Retinal pigment epithelial cell (primary cell): ENCODE data around the gene ARSG.

ENCODE experiments used
- DNase-seq: peaks from one replicate; pipeline ENCODE4 v3.0.0-alpha.2; 2010; ENCODE audit warnings: low read depth
- H3K4me3 ChIP-seq: 2 replicates; pipeline ENCODE4 v1.5.1; 2011; ENCODE audit warnings: mild to moderate bottlenecking, low read length, control low read depth, moderate library complexity
- TF ChIP-seq, protein P1 (sequence below): conservative IDR thresholded peaks from 2 replicates; pipeline ENCODE4 v1.5.1; 2011; ENCODE audit warnings: low read depth, low read length, control low read depth, inconsistent platforms

Gene ARSG

DNA sequence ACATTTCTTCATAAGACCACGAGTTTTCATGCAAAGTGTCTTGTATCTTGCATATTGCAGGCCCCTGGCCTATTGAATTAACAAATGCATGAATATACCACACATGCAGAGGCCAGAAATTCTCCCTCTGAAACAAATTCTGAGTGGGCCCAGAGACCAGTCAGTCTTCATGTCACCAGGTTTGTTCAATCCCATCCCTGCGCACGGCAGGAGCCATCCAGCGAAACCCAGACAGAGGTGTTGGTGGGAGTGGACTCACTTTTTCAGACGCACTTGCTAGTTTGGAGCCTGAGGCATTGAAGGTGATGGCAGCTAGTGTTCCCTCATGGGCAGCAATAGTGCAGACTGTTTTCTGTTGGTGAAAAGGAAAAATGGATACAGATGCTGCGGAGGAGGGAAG is 144.1 kb downstream of the ARSG start:
- TF ChIP-seq, protein P1, sequence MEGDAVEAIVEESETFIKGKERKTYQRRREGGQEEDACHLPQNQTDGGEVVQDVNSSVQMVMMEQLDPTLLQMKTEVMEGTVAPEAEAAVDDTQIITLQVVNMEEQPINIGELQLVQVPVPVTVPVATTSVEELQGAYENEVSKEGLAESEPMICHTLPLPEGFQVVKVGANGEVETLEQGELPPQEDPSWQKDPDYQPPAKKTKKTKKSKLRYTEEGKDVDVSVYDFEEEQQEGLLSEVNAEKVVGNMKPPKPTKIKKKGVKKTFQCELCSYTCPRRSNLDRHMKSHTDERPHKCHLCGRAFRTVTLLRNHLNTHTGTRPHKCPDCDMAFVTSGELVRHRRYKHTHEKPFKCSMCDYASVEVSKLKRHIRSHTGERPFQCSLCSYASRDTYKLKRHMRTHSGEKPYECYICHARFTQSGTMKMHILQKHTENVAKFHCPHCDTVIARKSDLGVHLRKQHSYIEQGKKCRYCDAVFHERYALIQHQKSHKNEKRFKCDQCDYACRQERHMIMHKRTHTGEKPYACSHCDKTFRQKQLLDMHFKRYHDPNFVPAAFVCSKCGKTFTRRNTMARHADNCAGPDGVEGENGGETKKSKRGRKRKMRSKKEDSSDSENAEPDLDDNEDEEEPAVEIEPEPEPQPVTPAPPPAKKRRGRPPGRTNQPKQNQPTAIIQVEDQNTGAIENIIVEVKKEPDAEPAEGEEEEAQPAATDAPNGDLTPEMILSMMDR: no peak
- DNase-seq: no peak

DNA sequence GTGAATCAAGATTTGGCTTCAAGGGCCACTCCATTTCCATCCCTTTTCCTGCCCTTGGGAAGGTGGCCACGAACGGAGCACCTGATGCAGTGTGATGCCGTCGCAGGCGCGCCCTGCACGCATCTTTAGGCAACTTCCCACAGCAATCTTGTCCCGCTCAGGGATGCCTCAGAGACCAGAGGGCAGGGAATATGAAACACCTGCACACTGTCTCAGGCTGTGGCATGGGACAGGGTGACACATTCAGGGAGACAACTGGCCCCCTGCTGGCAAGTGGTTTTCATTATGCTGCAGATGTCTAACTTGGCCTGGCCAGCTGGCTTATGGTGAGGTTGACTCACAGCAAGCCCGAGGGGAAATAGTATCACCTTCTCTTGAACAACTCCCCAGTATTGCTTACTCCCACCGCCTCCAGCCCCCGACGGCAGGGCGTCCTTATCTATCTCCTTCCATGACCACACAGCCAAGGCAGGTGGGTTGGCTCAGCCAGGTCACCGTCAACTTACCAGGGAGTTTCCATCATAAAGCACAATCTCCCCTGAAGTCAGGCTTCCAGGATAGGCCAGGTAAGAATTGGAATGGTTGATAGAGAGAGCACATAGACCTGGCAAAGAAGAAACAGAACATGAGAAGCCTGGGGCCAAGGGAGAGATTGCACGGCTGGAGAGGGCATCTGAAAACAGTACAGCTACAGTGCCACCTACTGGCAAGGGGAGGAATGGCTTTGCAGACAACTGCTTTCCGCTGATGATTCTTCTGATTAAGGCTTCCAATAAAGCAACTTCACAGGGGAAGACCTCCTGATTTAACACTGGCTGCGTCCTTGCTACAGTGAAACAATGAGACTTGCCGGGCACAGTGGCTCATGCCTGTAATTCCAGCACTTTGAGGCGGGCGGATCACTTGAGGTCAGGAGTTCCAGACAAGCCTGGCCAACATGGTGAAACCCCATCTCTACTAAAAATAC is 144.9 kb downstream of the ARSG start:
- TF ChIP-seq, protein P1: peak; percentile 99
- no peak for DNase-seq
- no peak overlapping the region for H3K4me3 ChIP-seq

More for the DNA sequence above, 144.1 kb downstream of the ARSG start:
- no peak overlapping the region for H3K4me3 ChIP-seq

DNA sequence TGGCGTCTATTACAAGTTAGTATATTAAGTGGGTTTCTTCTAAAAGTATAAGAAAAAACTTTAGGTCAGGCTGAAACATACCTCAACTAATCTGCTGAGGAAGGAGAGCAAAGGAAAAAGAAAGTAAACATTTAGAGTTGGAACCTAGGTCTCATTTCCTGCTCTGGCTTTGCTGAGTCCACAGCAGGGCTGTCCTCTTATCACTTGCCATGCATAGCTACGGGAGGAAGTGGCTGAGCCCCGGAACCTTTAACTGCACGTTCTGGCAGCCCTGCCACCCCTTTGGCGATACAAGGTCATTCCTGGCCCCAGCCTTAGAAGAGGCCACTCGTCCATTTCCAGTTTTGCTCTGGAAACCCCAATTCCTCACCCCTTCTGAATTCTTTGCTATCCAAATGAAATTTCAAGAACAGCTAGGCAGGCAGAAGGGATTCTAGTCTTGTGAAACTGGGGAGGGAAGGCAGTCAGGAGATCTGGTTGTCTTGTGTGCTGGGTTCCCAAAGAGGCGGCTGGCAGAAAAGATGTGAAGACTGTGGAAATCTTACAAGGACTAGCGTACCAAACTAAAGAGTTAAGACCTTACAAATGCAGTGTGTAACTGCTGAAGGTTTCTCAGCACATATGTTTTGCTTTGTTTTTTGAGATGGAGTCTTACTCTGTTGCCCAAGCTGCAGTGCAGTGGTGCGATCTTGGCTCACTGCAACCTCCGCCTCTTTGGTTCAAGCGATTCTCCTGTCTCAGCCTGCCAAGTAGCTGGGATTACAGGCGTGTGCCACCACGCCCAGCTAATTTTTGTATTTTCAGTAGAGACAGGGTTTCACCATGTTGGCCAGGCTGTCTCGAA is 146.9 kb downstream of the ARSG start:
- H3K4me3 ChIP-seq: no peak overlapping the region
- no peak for DNase-seq
- TF ChIP-seq, protein P1: no peak

DNA sequence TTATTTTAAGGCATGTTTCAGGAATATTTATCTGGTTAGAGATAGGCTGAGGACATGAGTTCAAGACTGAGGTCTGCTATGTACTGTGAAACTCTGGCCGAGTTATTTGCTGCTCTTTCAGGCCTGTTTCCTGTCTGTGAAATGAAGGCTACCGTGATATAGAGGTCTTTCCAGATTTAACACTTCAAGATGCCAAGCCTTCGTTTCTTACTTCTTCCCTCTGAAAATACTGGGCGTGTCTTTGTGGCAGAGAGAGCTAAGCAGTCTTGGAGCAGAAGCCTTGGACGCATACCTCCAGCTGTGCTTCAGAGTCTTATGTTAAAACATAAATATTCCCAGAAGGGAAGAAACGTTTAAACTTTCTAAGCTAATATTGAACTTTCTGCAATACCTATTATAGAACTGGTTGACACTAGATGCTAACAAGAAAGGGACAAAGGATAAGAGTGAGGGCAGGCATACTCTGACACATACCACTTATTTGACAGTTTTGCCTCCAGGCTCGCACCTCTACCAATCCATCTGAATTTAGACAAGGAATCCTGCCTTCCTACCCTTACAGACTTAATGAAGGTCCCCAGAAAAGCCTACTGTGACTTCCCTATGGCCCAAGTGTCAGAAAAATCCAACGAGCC is 148.5 kb downstream of the ARSG start:
- no peak overlapping the region for H3K4me3 ChIP-seq
- DNase-seq: no peak
- TF ChIP-seq, protein P1: no peak

DNA sequence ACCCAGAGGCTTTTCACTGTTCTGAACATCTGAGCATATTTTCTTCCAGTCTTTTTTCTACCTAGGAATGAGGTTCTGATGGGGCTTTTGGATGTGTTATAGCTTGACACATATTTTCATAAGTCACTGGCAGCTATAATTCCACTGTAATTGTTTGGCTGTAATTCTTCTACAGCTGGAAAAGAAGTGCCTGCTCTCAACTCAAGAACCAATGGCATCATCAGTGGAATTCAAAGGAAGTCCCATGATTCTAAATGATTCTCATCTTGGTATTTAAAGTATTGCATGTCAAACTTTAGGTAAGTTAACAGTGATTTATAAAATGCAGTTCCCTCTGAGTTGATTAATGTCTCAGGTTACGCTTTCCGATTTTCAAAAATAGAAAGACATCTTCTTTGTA is 149.2 kb downstream of the ARSG start:
- no peak overlapping the region for H3K4me3 ChIP-seq
- TF ChIP-seq, protein P1: no peak
- DNase-seq: no peak

DNA sequence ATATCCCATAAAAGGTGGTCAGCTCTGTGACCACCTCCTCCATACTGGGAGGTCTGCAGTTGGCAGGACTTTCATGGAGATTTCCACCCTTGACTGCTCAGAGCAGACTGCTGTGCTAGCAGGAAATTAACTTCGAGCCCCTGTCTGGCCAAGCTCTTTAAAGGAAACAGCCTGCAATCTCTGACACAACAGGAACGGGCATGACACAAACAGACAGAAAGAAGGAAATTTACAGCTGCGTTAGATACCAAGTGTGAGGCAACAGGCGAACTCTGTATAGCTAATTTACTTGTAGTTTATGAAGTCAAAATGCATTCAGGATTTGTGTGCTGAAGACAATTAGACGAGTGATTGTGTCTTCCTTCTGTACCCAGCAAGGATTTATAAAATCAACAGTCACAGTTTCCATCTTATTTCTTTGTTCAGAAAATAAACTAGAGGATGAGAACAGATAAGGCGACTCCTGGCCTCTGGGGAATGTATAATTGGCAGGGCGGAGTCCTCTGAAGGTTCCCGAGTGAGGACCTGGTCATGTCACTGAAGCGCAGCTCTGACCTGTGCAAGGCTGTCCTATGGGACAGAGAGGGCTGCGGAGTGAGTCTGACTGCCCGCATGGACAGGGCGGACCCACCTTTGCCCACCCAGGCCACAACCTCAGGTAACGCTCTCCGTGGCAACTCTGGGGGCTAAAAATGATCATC is 149.9 kb downstream of the ARSG start:
- TF ChIP-seq, protein P1: no peak
- DNase-seq: no peak

More for the DNA sequence above, 149.9 kb downstream of the ARSG start:
- no peak overlapping the region for H3K4me3 ChIP-seq
